Measurements from ENCODE around the gene ZNF805. TPM values are rescaled to one million over a fixed set of nuclear protein-coding genes. Genes with fewer than 3 reads are reported as not detected.
A peak's percentile ranks its signal among the peaks of the same experiment; 100 is the strongest.

Gene ZNF805
- total and polyA plus RNA-seq, 2 donors: 1.3 to 11.1 TPM

DNA sequence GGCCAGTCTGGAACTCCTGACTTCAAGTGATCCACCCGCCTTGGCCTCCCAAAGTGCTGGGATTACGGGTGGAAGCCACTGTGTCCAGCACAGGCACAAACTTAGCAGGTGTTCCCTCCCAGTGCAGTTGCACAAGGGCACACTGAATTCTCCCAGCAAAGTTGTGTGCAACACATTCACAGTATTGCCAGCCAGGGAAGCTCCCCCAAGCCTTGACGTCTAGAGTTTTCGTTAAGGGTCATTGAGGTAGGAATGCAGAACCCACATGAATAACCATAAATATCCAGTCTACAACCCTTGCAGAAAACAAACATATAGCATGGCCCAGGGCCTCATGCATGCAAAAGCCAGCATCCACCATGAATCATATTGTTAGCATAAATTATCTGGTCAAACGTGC is 12.9 kb upstream of the ZNF805 start:
- Histone ChIP-seq H3K9me3 (ENCODE audit: control insufficient read depth in 2 of 2, insufficient read depth in 1 of 2, low read length in 1 of 2) (no peaks in the 10 kb centered on the region), H3K4me3 (ENCODE audit: low read length in 2 of 2) (no peak overlapping the region), H3K4me1 (ENCODE audit: control insufficient read depth in 2 of 2, insufficient read depth in 2 of 2, low read length in 2 of 2) (no peaks in the 10 kb centered on the region), H3K27ac (ENCODE audit: low read depth in 1 of 2, low read length in 1 of 2) (no peak overlapping the region), H3K27me3 (ENCODE audit: control insufficient read depth in 2 of 2, insufficient read depth in 1 of 2, low read length in 1 of 2) (no peaks in the 10 kb centered on the region), H3K36me3 (ENCODE audit: control insufficient read depth in 2 of 2, insufficient read depth in 2 of 2, low read length in 1 of 2) (no peaks in the 10 kb centered on the region)
- DNase-seq (ENCODE audit: low read depth in 6 of 9, low spot score in 9 of 9): no peak
- 85% methylated on average over 5 of the region's 5 CpGs for WGBS

GRCh38 chr19:57231686-57232085 is 8.7 kb upstream of the ZNF805 start:
- no peaks in the 10 kb centered on the region for H3K9me3 ChIP-seq (ENCODE audit: control insufficient read depth in 2 of 2, insufficient read depth in 1 of 2, low read length in 1 of 2)
- 79% methylated on average over 9 of the region's 9 CpGs for WGBS
- no peak for DNase-seq (ENCODE audit: low read depth in 6 of 9, low spot score in 9 of 9)
- H3K36me3 ChIP-seq (ENCODE audit: control insufficient read depth in 2 of 2, insufficient read depth in 2 of 2, low read length in 1 of 2): no peaks in the 10 kb centered on the region
- no peak overlapping the region for H3K4me3 ChIP-seq (ENCODE audit: low read length in 2 of 2)
- H3K27me3 ChIP-seq (ENCODE audit: control insufficient read depth in 2 of 2, insufficient read depth in 1 of 2, low read length in 1 of 2): no peaks in the 10 kb centered on the region
- no peak overlapping the region for H3K27ac ChIP-seq (ENCODE audit: low read depth in 1 of 2, low read length in 1 of 2)
- H3K4me1 ChIP-seq (ENCODE audit: control insufficient read depth in 2 of 2, insufficient read depth in 2 of 2, low read length in 2 of 2): no peaks in the 10 kb centered on the region

DNA sequence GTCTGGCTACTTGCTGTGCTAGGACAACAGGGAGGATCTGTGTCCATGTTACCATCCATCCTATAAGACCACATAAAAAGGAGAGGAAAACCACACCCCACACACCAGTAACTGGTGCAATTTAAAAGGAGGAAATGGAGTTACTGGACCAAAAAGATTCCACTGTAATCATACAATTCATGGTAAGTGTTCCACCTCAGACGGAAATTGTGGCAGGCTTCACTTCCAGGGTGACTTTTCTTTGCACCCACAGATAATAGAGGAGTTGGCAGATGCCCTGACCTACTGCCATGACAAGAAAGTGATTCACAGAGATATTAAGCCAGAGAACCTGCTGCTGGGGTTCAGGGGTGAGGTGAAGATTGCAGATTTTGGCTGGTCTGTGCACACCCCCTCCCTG is 7.2 kb upstream of the ZNF805 start:
- WGBS: 88% methylated on average over 1 of the region's 1 CpG

DNA sequence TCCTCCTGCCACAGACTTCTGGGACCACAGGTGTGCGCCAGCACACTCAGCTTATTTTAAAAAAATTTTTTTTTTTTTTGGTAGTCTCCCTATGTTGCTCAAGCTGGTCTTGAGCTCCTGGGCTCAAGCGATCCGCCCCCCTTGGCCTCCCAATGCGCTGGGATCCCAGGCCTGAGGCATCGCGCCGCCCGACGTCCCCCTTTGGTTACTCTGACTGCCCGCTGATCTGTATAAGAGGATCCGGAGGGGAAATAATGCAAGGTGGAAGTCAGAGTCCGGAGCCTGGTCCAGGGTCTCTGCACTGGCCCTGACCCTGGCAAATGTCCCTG is 486 bp upstream of the ZNF805 start:
- Histone ChIP-seq H3K4me3 (ENCODE audit: low read length in 2 of 2) (peak overlapping the region; percentile 65 to 92), H3K36me3 (ENCODE audit: control insufficient read depth in 2 of 2, insufficient read depth in 2 of 2, low read length in 1 of 2) (peaks cover 6 to 10% of the 10 kb centered on the region in 2 donors), H3K9me3 (ENCODE audit: control insufficient read depth in 2 of 2, insufficient read depth in 1 of 2, low read length in 1 of 2) (no peaks in the 10 kb centered on the region), H3K4me1 (ENCODE audit: control insufficient read depth in 2 of 2, insufficient read depth in 2 of 2, low read length in 2 of 2) (peaks cover 13 to 17% of the 10 kb centered on the region in 2 donors), H3K27me3 (ENCODE audit: control insufficient read depth in 2 of 2, insufficient read depth in 1 of 2, low read length in 1 of 2) (no peaks in the 10 kb centered on the region), H3K27ac (ENCODE audit: low read depth in 1 of 2, low read length in 1 of 2) (peak overlapping the region; percentile 85 to 89)
- DNase-seq (ENCODE audit: low read depth in 6 of 9, low spot score in 9 of 9): no peak
- WGBS: 25% methylated on average over 12 of the region's 12 CpGs

More for the DNA sequence above, 7.2 kb upstream of the ZNF805 start:
- no peak overlapping the region for H3K4me3 ChIP-seq (ENCODE audit: low read length in 2 of 2)
- H3K9me3 ChIP-seq (ENCODE audit: control insufficient read depth in 2 of 2, insufficient read depth in 1 of 2, low read length in 1 of 2): no peaks in the 10 kb centered on the region
- no peaks in the 10 kb centered on the region for H3K27me3 ChIP-seq (ENCODE audit: control insufficient read depth in 2 of 2, insufficient read depth in 1 of 2, low read length in 1 of 2)
- no peak for DNase-seq (ENCODE audit: low read depth in 6 of 9, low spot score in 9 of 9)
- no peaks in the 10 kb centered on the region for H3K4me1 ChIP-seq (ENCODE audit: control insufficient read depth in 2 of 2, insufficient read depth in 2 of 2, low read length in 2 of 2)
- no peak overlapping the region for H3K27ac ChIP-seq (ENCODE audit: low read depth in 1 of 2, low read length in 1 of 2)
- H3K36me3 ChIP-seq (ENCODE audit: control insufficient read depth in 2 of 2, insufficient read depth in 2 of 2, low read length in 1 of 2): no peaks in the 10 kb centered on the region

DNA sequence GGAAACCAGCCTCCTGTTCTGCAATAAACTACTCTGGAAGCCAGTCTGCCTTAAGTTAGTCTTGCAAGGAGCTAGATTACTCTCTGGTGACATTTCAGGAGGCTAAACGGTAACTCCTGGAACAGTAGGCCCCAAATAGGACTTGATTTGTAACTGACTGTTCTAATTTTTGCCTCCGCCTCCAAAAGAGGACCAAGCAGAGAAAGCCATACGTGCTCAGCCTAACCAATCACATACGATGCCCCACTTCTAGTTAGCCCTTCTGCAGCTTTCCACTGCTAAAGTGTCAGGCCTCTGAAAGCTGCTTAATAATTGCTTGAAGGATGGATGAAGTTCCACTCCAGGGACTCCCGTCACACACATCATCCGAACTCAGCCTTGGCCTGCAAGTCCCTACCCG is 744 bp downstream of the ZNF805 start:
- Histone ChIP-seq H3K9me3 (ENCODE audit: control insufficient read depth in 2 of 2, insufficient read depth in 1 of 2, low read length in 1 of 2) (no peaks in the 10 kb centered on the region), H3K27me3 (ENCODE audit: control insufficient read depth in 2 of 2, insufficient read depth in 1 of 2, low read length in 1 of 2) (no peaks in the 10 kb centered on the region), H3K4me1 (ENCODE audit: control insufficient read depth in 2 of 2, insufficient read depth in 2 of 2, low read length in 2 of 2) (peaks cover 13 to 17% of the 10 kb centered on the region in 2 donors), H3K4me3 (ENCODE audit: low read length in 2 of 2) (peak overlapping the region; percentile 65 to 92), H3K36me3 (ENCODE audit: control insufficient read depth in 2 of 2, insufficient read depth in 2 of 2, low read length in 1 of 2) (peaks cover 10 to 17% of the 10 kb centered on the region in 2 donors), H3K27ac (ENCODE audit: low read depth in 1 of 2, low read length in 1 of 2) (peak overlapping the region; percentile 85 to 89)
- peak in 1 of 9 donors; percentile 8 for DNase-seq (ENCODE audit: low read depth in 6 of 9, low spot score in 9 of 9)
- WGBS: 38% methylated on average over 7 of the region's 7 CpGs

DNA sequence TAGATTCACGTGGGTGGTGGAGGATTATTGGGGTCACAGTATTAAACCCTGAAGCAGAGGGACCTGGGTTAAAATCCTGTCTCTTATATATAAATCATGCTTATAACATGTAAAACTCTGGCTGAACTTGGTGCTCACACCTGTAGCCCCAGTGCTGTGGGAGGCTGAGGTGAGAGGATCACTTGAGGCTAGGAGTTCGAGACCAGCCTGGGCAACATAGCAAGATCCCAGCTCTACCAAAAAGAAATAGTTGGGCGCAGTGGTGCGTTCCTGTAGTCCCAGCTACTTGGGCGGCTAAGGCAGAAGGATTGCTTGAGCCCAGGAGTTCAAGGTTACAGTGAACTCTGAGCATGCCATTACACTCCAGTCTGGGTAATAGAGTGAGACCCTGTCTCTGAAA is 2.4 kb downstream of the ZNF805 start:
- no peak for DNase-seq (ENCODE audit: low read depth in 6 of 9, low spot score in 9 of 9)
- H3K4me3 ChIP-seq (ENCODE audit: low read length in 2 of 2): no peak overlapping the region
- no peaks in the 10 kb centered on the region for H3K27me3 ChIP-seq (ENCODE audit: control insufficient read depth in 2 of 2, insufficient read depth in 1 of 2, low read length in 1 of 2)
- no peaks in the 10 kb centered on the region for H3K9me3 ChIP-seq (ENCODE audit: control insufficient read depth in 2 of 2, insufficient read depth in 1 of 2, low read length in 1 of 2)
- WGBS: 97% methylated on average over 5 of the region's 5 CpGs
- H3K27ac ChIP-seq (ENCODE audit: low read depth in 1 of 2, low read length in 1 of 2): no peak overlapping the region
- peaks cover 13 to 17% of the 10 kb centered on the region in 2 donors for H3K4me1 ChIP-seq (ENCODE audit: control insufficient read depth in 2 of 2, insufficient read depth in 2 of 2, low read length in 2 of 2)
- peaks cover 14 to 26% of the 10 kb centered on the region in 2 donors for H3K36me3 ChIP-seq (ENCODE audit: control insufficient read depth in 2 of 2, insufficient read depth in 2 of 2, low read length in 1 of 2)

DNA sequence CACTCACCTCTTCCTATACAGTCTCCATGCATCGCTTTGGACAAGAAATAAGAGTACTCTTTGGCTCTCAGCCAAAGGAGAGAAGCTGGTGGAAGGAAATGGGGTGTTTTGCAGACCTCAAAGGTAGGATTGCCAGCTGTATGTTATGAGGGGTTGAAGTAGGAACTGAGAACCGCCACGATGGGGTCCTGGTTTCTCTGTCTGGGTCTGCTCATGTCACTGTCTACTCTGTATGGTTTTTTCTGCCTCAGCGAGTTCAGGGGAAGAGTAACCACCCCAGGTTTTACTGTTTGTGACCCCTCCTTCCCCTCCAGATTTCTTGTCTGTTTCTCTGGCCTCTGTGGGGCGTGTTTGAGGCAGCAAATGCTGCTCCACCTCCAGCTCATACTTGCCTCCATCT is 4.1 kb downstream of the ZNF805 start:
- H3K4me1 ChIP-seq (ENCODE audit: control insufficient read depth in 2 of 2, insufficient read depth in 2 of 2, low read length in 2 of 2): peaks cover 13 to 17% of the 10 kb centered on the region in 2 donors
- no peak overlapping the region for H3K27ac ChIP-seq (ENCODE audit: low read depth in 1 of 2, low read length in 1 of 2)
- no peak overlapping the region for H3K4me3 ChIP-seq (ENCODE audit: low read length in 2 of 2)
- WGBS: 86% methylated on average over 5 of the region's 5 CpGs
- DNase-seq (ENCODE audit: low read depth in 6 of 9, low spot score in 9 of 9): no peak
- H3K27me3 ChIP-seq (ENCODE audit: control insufficient read depth in 2 of 2, insufficient read depth in 1 of 2, low read length in 1 of 2): no peaks in the 10 kb centered on the region
- H3K9me3 ChIP-seq (ENCODE audit: control insufficient read depth in 2 of 2, insufficient read depth in 1 of 2, low read length in 1 of 2): no peaks in the 10 kb centered on the region
- peaks cover 26 to 36% of the 10 kb centered on the region in 2 donors for H3K36me3 ChIP-seq (ENCODE audit: control insufficient read depth in 2 of 2, insufficient read depth in 2 of 2, low read length in 1 of 2)

DNA sequence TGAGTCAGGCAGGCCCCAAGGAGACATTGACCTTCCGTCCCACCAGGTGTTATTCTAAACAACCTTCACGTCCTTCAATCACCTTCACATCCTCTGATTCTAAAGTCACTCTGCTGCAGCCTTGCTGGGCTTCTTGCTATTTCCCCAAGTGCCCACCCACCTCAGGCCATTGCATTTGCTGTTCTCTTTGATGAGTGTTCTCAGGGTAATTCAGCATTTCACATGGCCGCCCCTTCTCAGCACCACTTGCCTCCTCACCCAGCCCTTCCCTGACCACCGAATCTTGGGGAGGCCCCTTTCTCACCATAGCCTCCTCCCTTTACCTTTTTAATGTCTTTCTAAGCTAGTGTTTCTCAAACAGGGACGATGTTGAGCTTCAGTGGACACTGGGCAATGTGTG is 4.6 kb downstream of the ZNF805 start:
- no peak for DNase-seq (ENCODE audit: low read depth in 6 of 9, low spot score in 9 of 9)
- Histone ChIP-seq H3K4me1 (ENCODE audit: control insufficient read depth in 2 of 2, insufficient read depth in 2 of 2, low read length in 2 of 2) (peaks cover 8 to 13% of the 10 kb centered on the region in 2 donors), H3K27me3 (ENCODE audit: control insufficient read depth in 2 of 2, insufficient read depth in 1 of 2, low read length in 1 of 2) (no peaks in the 10 kb centered on the region), H3K27ac (ENCODE audit: low read depth in 1 of 2, low read length in 1 of 2) (no peak overlapping the region), H3K4me3 (ENCODE audit: low read length in 2 of 2) (no peak overlapping the region), H3K36me3 (ENCODE audit: control insufficient read depth in 2 of 2, insufficient read depth in 2 of 2, low read length in 1 of 2) (peaks cover 28 to 37% of the 10 kb centered on the region in 2 donors), H3K9me3 (ENCODE audit: control insufficient read depth in 2 of 2, insufficient read depth in 1 of 2, low read length in 1 of 2) (no peaks in the 10 kb centered on the region)
- WGBS: 98% methylated on average over 5 of the region's 5 CpGs

- peaks cover 30 to 43% of the 10 kb centered on the region in 2 donors for H3K36me3 ChIP-seq (ENCODE audit: control insufficient read depth in 2 of 2, insufficient read depth in 2 of 2, low read length in 1 of 2)
Measured at GRCh38 chr19:57245959-57246358, 5.5 kb downstream of the ZNF805 start.

DNA sequence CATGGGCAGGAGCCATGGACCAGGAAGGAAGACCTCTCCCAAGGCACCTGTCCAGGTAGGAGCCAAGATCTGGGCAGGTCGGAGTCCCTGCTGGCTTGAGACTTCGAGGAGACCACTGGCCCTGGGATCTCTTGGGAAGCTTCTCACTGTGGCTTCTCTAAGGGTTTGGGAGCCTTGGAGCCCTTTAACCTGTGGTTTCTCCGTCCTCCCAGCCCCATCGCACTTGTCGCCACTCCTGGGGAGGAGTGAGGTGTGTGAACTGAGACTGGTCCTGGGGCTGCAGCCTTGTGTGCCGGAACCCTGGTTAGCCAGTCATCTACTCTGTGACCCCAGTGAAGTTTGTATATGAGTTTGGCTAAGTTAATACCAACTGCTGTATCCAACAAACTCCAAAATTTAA is 8.2 kb downstream of the ZNF805 start:
- peaks cover 41 to 53% of the 10 kb centered on the region in 2 donors for H3K36me3 ChIP-seq (ENCODE audit: control insufficient read depth in 2 of 2, insufficient read depth in 2 of 2, low read length in 1 of 2)
- no peaks in the 10 kb centered on the region for H3K27me3 ChIP-seq (ENCODE audit: control insufficient read depth in 2 of 2, insufficient read depth in 1 of 2, low read length in 1 of 2)
- H3K9me3 ChIP-seq (ENCODE audit: control insufficient read depth in 2 of 2, insufficient read depth in 1 of 2, low read length in 1 of 2): no peaks in the 10 kb centered on the region
- no peak overlapping the region for H3K4me3 ChIP-seq (ENCODE audit: low read length in 2 of 2)
- no peaks in the 10 kb centered on the region for H3K4me1 ChIP-seq (ENCODE audit: control insufficient read depth in 2 of 2, insufficient read depth in 2 of 2, low read length in 2 of 2)
- whole genome bisulfite sequencing: 89% methylated on average over 6 of the region's 6 CpGs
- H3K27ac ChIP-seq (ENCODE audit: low read depth in 1 of 2, low read length in 1 of 2): no peak overlapping the region
- no peak for DNase-seq (ENCODE audit: low read depth in 6 of 9, low spot score in 9 of 9)

More at GRCh38 chr19:57245959-57246358, 5.5 kb downstream of the ZNF805 start:
- Histone ChIP-seq H3K27me3 (ENCODE audit: control insufficient read depth in 2 of 2, insufficient read depth in 1 of 2, low read length in 1 of 2) (no peaks in the 10 kb centered on the region), H3K9me3 (ENCODE audit: control insufficient read depth in 2 of 2, insufficient read depth in 1 of 2, low read length in 1 of 2) (no peaks in the 10 kb centered on the region), H3K4me1 (ENCODE audit: control insufficient read depth in 2 of 2, insufficient read depth in 2 of 2, low read length in 2 of 2) (peaks cover 8 to 11% of the 10 kb centered on the region in 2 donors), H3K4me3 (ENCODE audit: low read length in 2 of 2) (no peak overlapping the region), H3K27ac (ENCODE audit: low read depth in 1 of 2, low read length in 1 of 2) (no peak overlapping the region)
- no peak for DNase-seq (ENCODE audit: low read depth in 6 of 9, low spot score in 9 of 9)
- 94% methylated on average over 6 of the region's 6 CpGs for WGBS

Data from thymus (tissue), 11 donors.